A673 (cell line): Measurements from ENCODE around the gene CEBPB. TPM values are rescaled to one million over a fixed set of nuclear protein-coding genes. Genes with fewer than 3 reads are reported as not detected.
A peak's percentile ranks its signal among the peaks of the same experiment; 100 is the strongest.

Experiments used
- BruUV-seq: library from RNA; stranded (reverse); fragments of 400-500 nt; replicated peaks from 2 replicates; lab custom pipeline; 2021; lab: Mats Ljungman, UMichigan
- CTCF ChIA-PET: fragments of 300-600 bp; sonication (Branson Sonifier 250); formaldehyde crosslinking; loops from one replicate; lab custom pipeline; 2022; ENCODE audit warnings: antibody characterized with exemption; lab: Charles Lee
- POLR2A ChIA-PET: fragments of 300-600 bp; sonication (Branson Sonifier 250); formaldehyde crosslinking; loops from one replicate; lab custom pipeline; 2022; ENCODE audit warnings: antibody characterized with exemption; ENCODE audit not compliant: low non-redundant PET; lab: Charles Lee
- DNase-seq: peaks from one replicate; pipeline ENCODE4 v3.0.0-alpha.2; 2015; ENCODE audit warnings: low spot score
- H3K27ac ChIP-seq: fragments of 200-600 bp; sonication (generic); 2 replicates; pipeline ENCODE4 v1.5.1; 2016; ENCODE audit warnings: mixed run types, low read depth, mild to moderate bottlenecking, mixed read lengths, antibody characterized with exemption, low read length; ENCODE audit not compliant: poor library complexity, severe bottlenecking
- H3K27me3 ChIP-seq: fragments of 200-600 bp; sonication (generic); replicated peaks from 2 replicates; pipeline ENCODE4 v1.6.1; 2017; ENCODE audit warnings: mixed run types, low read depth, mild to moderate bottlenecking, mixed read lengths, antibody characterized with exemption, low read length; ENCODE audit not compliant: insufficient read depth, poor library complexity
- H3K36me3 ChIP-seq: fragments of 200-600 bp; sonication (generic); 2 replicates; pipeline ENCODE4 v1.6.1; 2016; ENCODE audit warnings: mixed run types, mild to moderate bottlenecking, mixed read lengths, antibody characterized with exemption, low read length; ENCODE audit not compliant: insufficient read depth, poor library complexity, severe bottlenecking
- H3K4me1 ChIP-seq: fragments of 200-600 bp; sonication (generic); 2 replicates; pipeline ENCODE4 v1.6.1; 2017; ENCODE audit warnings: mixed run types, mild to moderate bottlenecking, mixed read lengths, antibody characterized with exemption, low read length; ENCODE audit not compliant: insufficient read depth, poor library complexity, severe bottlenecking
- H3K4me3 ChIP-seq: fragments of 200-600 bp; sonication (generic); 2 replicates; pipeline ENCODE4 v1.5.1; 2016; ENCODE audit warnings: low read depth, mixed run types, mild to moderate bottlenecking, mixed read lengths, low read length; ENCODE audit not compliant: poor library complexity, severe bottlenecking
- H3K9me3 ChIP-seq: fragments of 200-600 bp; sonication (generic); 2 replicates; pipeline ENCODE4 v1.6.1; 2016; ENCODE audit warnings: mixed run types, low read depth, mild to moderate bottlenecking, mixed read lengths, antibody characterized with exemption, low read length; ENCODE audit not compliant: poor library complexity, severe bottlenecking
- EZH2 ChIP-seq: fragments of 200-600 bp; sonication (generic); IDR thresholded peaks from 2 replicates; pipeline ENCODE4 v1.6.1; 2017; ENCODE audit warnings: borderline replicate concordance, low read depth, mild to moderate bottlenecking, mixed read lengths, antibody characterized with exemption, low read length; ENCODE audit not compliant: poor library complexity, severe bottlenecking
- intact Hi-C: fragments of 100-400 bp; cut with micrococcal nuclease; formaldehyde crosslinking; loops from one replicate; pipeline ENCODE4 v1.10.0; 2022; ENCODE audit not compliant: unreplicated experiment
- total RNA-seq: library from RNA; stranded (reverse); gene quantifications from 2 replicates; pipeline ENCODE4 v1.2.3, GENCODE V29; 2021
- TF ChIP-seq, protein P1 (sequence below): fragments of 300-800, 200-600 bp; sonication (generic); conservative IDR thresholded peaks from 2 replicates; pipeline ENCODE4 v1.5.1; 2017; ENCODE audit warnings: low read depth, mild to moderate bottlenecking, antibody characterized with exemption, low read length, moderate library complexity, mixed read lengths

The CEBPB gene
- total RNA-seq, 1 experiment from 2014 or later: 130 TPM

DNA sequence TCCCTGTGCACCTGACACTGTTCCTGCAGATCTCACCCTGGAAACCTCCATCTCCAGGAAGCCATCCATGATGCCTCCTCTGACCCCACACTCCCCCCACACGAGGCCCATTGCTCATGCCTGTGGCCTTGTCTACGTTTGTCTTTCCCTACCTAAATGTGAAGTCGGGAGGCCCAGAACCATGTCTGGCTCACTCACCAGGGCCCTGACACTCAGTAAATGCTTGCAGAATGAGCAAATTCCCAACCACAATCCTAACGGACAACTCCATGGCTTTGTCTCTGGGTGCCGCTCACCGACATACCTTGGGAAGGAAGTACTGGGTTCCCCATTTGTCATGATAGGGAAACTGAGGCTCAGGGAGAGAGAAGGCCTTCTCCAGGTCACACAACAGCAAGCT is 44.4 kb upstream of the CEBPB start:
- BruUV-seq: no TSS peak
- H3K4me3 ChIP-seq: no peak overlapping the region
- no peaks in the 10 kb centered on the region for H3K9me3 ChIP-seq
- no peak for TF ChIP-seq EZH2
- TF ChIP-seq, protein P1, sequence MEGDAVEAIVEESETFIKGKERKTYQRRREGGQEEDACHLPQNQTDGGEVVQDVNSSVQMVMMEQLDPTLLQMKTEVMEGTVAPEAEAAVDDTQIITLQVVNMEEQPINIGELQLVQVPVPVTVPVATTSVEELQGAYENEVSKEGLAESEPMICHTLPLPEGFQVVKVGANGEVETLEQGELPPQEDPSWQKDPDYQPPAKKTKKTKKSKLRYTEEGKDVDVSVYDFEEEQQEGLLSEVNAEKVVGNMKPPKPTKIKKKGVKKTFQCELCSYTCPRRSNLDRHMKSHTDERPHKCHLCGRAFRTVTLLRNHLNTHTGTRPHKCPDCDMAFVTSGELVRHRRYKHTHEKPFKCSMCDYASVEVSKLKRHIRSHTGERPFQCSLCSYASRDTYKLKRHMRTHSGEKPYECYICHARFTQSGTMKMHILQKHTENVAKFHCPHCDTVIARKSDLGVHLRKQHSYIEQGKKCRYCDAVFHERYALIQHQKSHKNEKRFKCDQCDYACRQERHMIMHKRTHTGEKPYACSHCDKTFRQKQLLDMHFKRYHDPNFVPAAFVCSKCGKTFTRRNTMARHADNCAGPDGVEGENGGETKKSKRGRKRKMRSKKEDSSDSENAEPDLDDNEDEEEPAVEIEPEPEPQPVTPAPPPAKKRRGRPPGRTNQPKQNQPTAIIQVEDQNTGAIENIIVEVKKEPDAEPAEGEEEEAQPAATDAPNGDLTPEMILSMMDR: no peak
- CTCF ChIA-PET: no interaction called here
- peaks cover 9% of the 10 kb centered on the region for H3K4me1 ChIP-seq
- H3K27me3 ChIP-seq: no peaks in the 10 kb centered on the region
- POLR2A ChIA-PET: no interaction called here
- intact Hi-C loops: no loop called here
- H3K27ac ChIP-seq: no peak overlapping the region
- peaks cover 22% of the 10 kb centered on the region for H3K36me3 ChIP-seq
- no peak for DNase-seq

DNA sequence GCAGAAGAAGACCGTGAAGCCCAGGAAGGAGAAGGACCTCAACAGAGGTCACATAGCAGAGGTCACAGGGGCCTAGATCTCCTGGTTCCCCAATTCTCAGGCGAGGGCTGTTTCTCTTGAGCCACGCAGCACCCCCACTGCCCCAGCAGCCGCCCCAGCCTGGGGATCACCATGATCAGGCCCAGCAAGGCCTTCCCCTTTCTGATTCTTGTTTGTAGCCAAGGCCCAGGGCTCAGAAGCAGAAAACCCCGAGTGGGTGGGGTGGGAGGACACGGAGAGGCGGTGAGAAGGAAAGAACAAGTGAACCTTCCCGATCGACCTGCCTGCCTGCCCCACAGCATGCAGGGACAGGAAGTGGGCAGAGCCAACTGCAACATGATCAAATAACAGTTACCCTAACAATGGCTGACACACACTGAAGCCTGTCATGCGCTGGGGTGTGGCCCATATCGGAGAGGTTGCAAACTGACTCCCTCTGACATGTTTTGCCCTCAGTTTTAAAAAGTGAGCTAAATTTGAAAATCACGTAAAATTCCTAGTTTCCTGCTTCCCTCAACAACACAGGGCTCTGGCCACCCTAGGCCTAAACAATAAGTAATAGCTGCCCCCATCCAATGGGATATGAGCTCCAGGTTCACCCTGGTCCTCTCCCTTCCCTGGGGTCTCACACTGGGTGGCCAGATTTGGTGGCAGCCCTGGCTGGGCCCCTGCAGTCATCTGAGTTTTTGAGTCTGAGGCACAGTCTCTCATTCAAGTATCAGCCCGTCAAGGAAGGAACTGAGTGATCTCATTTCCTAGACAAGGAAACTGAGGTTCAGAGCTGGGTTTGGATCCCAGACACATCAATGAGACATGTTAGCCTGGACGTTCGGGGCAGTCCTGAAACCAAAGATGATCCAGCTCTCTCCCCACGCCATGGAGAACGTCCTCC is 43.6 kb upstream of the CEBPB start:
- CTCF ChIA-PET: no interaction called here

DNA sequence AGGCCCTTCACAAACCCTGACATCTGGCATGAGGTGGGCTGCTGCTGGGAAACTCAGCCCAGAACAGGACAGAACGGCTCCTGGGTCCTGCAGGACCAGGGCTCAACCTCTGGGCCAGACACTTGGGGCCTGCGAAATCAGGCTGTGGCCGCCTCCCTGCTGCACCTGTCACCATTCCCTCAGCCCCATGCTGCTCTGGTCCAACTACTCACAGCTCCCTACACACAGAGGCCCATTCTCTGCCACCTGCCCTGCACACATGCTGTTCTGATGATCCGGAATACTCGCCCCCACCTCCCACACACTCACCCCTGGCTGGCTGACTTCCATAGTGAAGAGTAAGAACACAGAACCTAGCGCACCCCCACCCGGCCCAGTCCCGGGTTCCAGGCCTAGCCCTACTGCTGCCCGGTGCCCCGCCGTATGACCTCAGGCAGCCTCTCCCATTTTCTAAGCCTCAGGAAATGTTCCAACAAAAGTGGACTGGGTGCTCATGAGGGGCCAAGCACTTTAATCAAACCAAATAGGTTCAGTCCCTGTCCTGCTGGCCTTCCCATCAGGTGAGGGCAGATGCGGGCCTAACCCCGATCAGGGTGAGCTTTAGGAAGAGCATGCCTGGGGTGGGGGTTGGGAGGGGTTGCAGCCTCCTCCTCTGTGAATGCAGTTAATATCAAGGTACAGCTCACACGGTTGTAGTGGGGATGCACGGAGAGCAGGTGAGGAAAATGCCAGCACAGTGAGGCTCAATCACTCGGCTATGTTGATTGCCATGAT is 41.0 kb upstream of the CEBPB start:
- TF ChIP-seq EZH2: no peak
- TF ChIP-seq, protein P1: no peak
- peaks cover 25% of the 10 kb centered on the region for H3K4me1 ChIP-seq
- DNase-seq: no peak
- no peaks in the 10 kb centered on the region for H3K9me3 ChIP-seq
- H3K4me3 ChIP-seq: no peak overlapping the region
- peaks cover 5% of the 10 kb centered on the region for H3K36me3 ChIP-seq
- intact Hi-C loops: no loop called here
- H3K27me3 ChIP-seq: no peaks in the 10 kb centered on the region
- CTCF ChIA-PET: interaction anchor here (0.6 kb wide), 1 partner anchor 170 kb away, joined by 3 read pairs; no protein-coding TSS in a partner anchor
- H3K27ac ChIP-seq: no peak overlapping the region
- BruUV-seq: no TSS peak
- POLR2A ChIA-PET: interaction anchor here (0.6 kb wide), 1 partner anchor 415 kb away, joined by 4 read pairs; no protein-coding TSS in a partner anchor

More for the DNA sequence above, 43.6 kb upstream of the CEBPB start:
- TF ChIP-seq, protein P1: no peak
- TF ChIP-seq EZH2: no peak
- peak; percentile 29 for DNase-seq
- peaks cover 16% of the 10 kb centered on the region for H3K36me3 ChIP-seq
- BruUV-seq: no TSS peak
- intact Hi-C loops: no loop called here
- H3K9me3 ChIP-seq: no peaks in the 10 kb centered on the region
- POLR2A ChIA-PET: interaction anchor here (0.5 kb wide), 1 partner anchor 12 kb away, joined by 5 read pairs; no protein-coding TSS in a partner anchor
- peak overlapping the region; percentile 72 for H3K27ac ChIP-seq
- H3K4me3 ChIP-seq: no peak overlapping the region
- H3K27me3 ChIP-seq: no peaks in the 10 kb centered on the region
- H3K4me1 ChIP-seq: peaks cover 13% of the 10 kb centered on the region
